ENCODE data around the gene IFI27L1.

IFI27L1 gene

GRCh38 chr14:94077823-94078222, 3.3 kb upstream of the IFI27L1 start:
- TF ChIP-seq CTCF (IDR thresholded peaks at IDR 0.05; ENCODE audit: insufficient read depth, low read length, missing control alignments) = no peak
- POLR2A ChIA-PET = no interaction called here
- H3K4me3 ChIP-seq (ENCODE audit: low read depth, low read length) = no peak overlapping the region
- no peak for DNase-seq (ENCODE audit: low read depth, low spot score)
- CTCF ChIA-PET = interaction anchor here (1.6 kb wide), 1 partner anchor 54 kb away, joined by 8 read pairs; no protein-coding TSS in a partner anchor

- TF ChIP-seq CTCF (IDR thresholded peaks at IDR 0.05; ENCODE audit: insufficient read depth, low read length, missing control alignments) = no peak
- ChIA-PET CTCF (interaction anchor here (0.9 to 2.5 kb wide), 7 partner anchors 13 to 141 kb away, joined by 3 to 17 read pairs (median 6); no protein-coding TSS in a partner anchor), POLR2A (interaction anchor here (1.2 kb wide), 1 partner anchor 23 kb away, joined by 3 read pairs; no protein-coding TSS in a partner anchor)
- no peak for DNase-seq (ENCODE audit: low read depth, low spot score)
- peak overlapping the region; percentile 95 for H3K4me3 ChIP-seq (ENCODE audit: low read depth, low read length)
These were observed 1.1 kb upstream of the IFI27L1 start for GRCh38 chr14:94079891-94080620.

- DNase-seq (ENCODE audit: low read depth, low spot score) = no peak
- POLR2A ChIA-PET = interaction anchor here (0.6 to 1.2 kb wide), 8 partner anchors 16 to 1327 kb away, joined by 3 to 6 read pairs (median 3); partner anchors contain the start of gene IFI27L2
- no peak for TF ChIP-seq CTCF (IDR thresholded peaks at IDR 0.05; ENCODE audit: insufficient read depth, low read length, missing control alignments)
- peak overlapping the region; percentile 95 for H3K4me3 ChIP-seq (ENCODE audit: low read depth, low read length)
- CTCF ChIA-PET = interaction anchor here (0.9 to 2.5 kb wide), 6 partner anchors 15 to 55 kb away, joined by 3 to 17 read pairs (median 8); partner anchors contain the start of gene IFI27L2
These were observed 293 bp downstream of the IFI27L1 start for GRCh38 chr14:94081386-94081820.

GRCh38 chr14:94087891-94088290, 6.8 kb downstream of the IFI27L1 start:
- TF ChIP-seq CTCF (IDR thresholded peaks at IDR 0.05; ENCODE audit: insufficient read depth, low read length, missing control alignments) = no peak
- no peak for DNase-seq (ENCODE audit: low read depth, low spot score)
- ChIA-PET POLR2A (interaction anchor here (1.1 kb wide), 1 partner anchor 13 kb away, joined by 3 read pairs; no protein-coding TSS in a partner anchor), CTCF (interaction anchor here (0.8 to 1.5 kb wide), 3 partner anchors 13 to 49 kb away, joined by 4 to 8 read pairs (median 4); no protein-coding TSS in a partner anchor)
- H3K4me3 ChIP-seq (ENCODE audit: low read depth, low read length) = no peak overlapping the region

- POLR2A ChIA-PET = interaction anchor here (1.1 kb wide), 1 partner anchor 12 kb away, joined by 3 read pairs; no protein-coding TSS in a partner anchor
- TF ChIP-seq CTCF (IDR thresholded peaks at IDR 0.05; ENCODE audit: insufficient read depth, low read length, missing control alignments) = no peak
- DNase-seq (ENCODE audit: low read depth, low spot score) = peak; percentile 5
- CTCF ChIA-PET = interaction anchor here (1.3 to 1.6 kb wide), 3 partner anchors 12 to 48 kb away, joined by 3 to 8 read pairs (median 3); no protein-coding TSS in a partner anchor
- no peak overlapping the region for H3K4me3 ChIP-seq (ENCODE audit: low read depth, low read length)
These were observed 7.4 kb downstream of the IFI27L1 start for GRCh38 chr14:94088516-94088915.

- TF ChIP-seq CTCF (IDR thresholded peaks at IDR 0.05; ENCODE audit: insufficient read depth, low read length, missing control alignments) = no peak
- ChIA-PET CTCF (interaction anchor here (1.3 to 1.6 kb wide), 4 partner anchors 10 to 47 kb away, joined by 3 to 8 read pairs (median 4); no protein-coding TSS in a partner anchor), POLR2A (no interaction called here)
- H3K4me3 ChIP-seq (ENCODE audit: low read depth, low read length) = no peak overlapping the region
- DNase-seq (ENCODE audit: low read depth, low spot score) = no peak
These were observed 8.4 kb downstream of the IFI27L1 start for GRCh38 chr14:94089479-94089878.

Measured in AG04449 (cell line).